ENCODE data around the gene ARL15.

The ARL15 gene

GRCh38 chr5:54146916-54147315 is 163.5 kb downstream of the ARL15 start:
- no peak for DNase-seq

- no peak for DNase-seq
Observed at GRCh38 chr5:54146390-54146789, 164.0 kb downstream of the ARL15 start.

- DNase-seq, result no peak
Observed at GRCh38 chr5:54140247-54140840, 170.0 kb downstream of the ARL15 start.

- DNase-seq, result no peak
Observed at GRCh38 chr5:54136516-54137440, 173.6 kb downstream of the ARL15 start.

GRCh38 chr5:54135042-54135441 is 175.3 kb downstream of the ARL15 start:
- DNase-seq, result peak; percentile 70

GRCh38 chr5:54133917-54134316 is 176.5 kb downstream of the ARL15 start:
- DNase-seq, result no peak

- no peak for DNase-seq
Observed at GRCh38 chr5:54120473-54120872, 189.9 kb downstream of the ARL15 start.

GRCh38 chr5:54117957-54118356 is 192.4 kb downstream of the ARL15 start:
- no peak for DNase-seq

GRCh38 chr5:54115735-54116403 is 194.5 kb downstream of the ARL15 start:
- peak; percentile 59 for DNase-seq

GRCh38 chr5:54113060-54113459 is 197.3 kb downstream of the ARL15 start:
- DNase-seq, result no peak

- DNase-seq, result peak; percentile 9
Observed at GRCh38 chr5:54109626-54110330, 200.6 kb downstream of the ARL15 start.

GRCh38 chr5:54108136-54108535 is 202.2 kb downstream of the ARL15 start:
- DNase-seq, result peak; percentile 55

- no peak for DNase-seq
Observed at GRCh38 chr5:54103871-54104270, 206.5 kb downstream of the ARL15 start.

GRCh38 chr5:54098267-54098666 is 212.1 kb downstream of the ARL15 start:
- DNase-seq, result no peak

- no peak for DNase-seq
Observed at GRCh38 chr5:54095969-54096368, 214.4 kb downstream of the ARL15 start.

- no peak for DNase-seq
Observed at GRCh38 chr5:54094706-54095105, 215.7 kb downstream of the ARL15 start.

GRCh38 chr5:54093861-54094260 is 216.5 kb downstream of the ARL15 start:
- peak; percentile 61 for DNase-seq

GRCh38 chr5:54093081-54093492 is 217.3 kb downstream of the ARL15 start:
- no peak for DNase-seq

GRCh38 chr5:54091307-54092130 is 218.9 kb downstream of the ARL15 start:
- DNase-seq, result peak; percentile 52

GRCh38 chr5:54090495-54091120 is 219.8 kb downstream of the ARL15 start:
- DNase-seq, result peak; percentile 93

- DNase-seq, result peak; percentile 61
Observed at GRCh38 chr5:54088081-54088480, 222.3 kb downstream of the ARL15 start.

- DNase-seq, result peak; percentile 91
Observed at GRCh38 chr5:54087436-54087835, 222.9 kb downstream of the ARL15 start.

All from fibroblast of upper back skin (primary cell).